Activated CD8-positive, alpha-beta memory T cell treated with anti-CD3 and anti-CD28 coated beads, Interleukin-2, amount 50 U/mL, for 4 hours (primary cell): ENCODE data around the gene LANCL3.
"Not testable (repeated sequence)": the region's sequence is repeated elsewhere in the genome, so short reads cannot be mapped to it uniquely, and the experiment has no call there.

Source experiments
- DNase-seq: peaks from one replicate; pipeline ENCODE4 v3.0.0-alpha.2; 2020

The LANCL3 gene

DNA sequence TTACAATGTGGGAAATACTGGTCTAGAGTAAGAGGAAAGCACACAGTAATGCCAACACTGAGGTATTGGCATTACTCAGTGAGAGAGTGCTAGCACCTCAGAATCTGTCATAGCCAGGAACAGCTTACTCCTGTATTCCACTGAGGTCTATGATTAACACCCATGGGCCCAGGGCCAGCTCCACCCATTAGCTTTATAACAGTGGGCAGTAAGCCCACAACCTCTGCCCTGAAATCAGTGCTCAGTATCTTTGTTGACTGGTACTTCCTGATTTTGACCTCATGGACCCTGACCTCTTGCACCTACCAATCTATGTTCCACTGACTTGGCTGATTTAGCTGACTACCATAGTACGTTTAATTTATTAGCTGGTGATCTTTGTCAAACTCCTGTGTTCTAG is 56.1 kb downstream of the LANCL3 start:
- no peak for DNase-seq

DNA sequence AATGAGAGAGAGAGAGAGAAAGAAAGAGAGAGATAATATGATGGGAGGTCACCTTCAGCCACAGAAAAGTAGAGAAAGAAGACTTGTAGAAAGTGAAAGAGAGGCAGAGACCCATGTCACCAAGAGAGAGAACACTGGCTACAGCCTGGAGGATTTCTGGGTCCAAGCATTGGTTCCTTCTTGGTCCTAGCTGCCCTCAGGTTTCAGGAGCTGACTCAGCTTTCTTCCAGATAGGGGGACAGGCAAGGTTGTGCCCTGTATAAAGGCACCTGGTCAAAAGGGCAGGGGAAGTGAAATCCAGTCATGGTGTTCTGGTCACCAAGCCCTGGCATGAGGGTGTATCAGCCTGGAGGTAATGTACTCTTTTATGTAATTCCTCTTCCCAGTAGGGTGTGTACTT is 66.6 kb downstream of the LANCL3 start:
- DNase-seq, result no peak

DNA sequence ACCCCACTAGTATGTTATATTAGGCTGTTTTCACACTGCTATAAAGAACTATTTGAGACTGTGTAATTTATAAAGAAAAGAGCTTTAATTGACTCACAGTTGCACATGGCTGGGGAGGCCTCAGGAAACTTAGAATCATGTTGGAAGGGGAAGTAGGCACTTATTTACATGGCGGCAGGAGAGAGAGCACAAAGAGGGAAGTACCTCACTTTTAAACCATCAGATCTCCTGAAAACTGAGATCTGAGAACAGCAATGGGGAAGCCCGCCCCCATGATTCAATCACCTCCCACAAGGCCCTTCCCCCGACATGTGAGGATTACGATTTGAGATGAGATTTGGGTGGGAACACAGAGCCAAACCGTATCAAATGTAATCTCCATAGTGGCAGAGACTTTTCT is 68.7 kb downstream of the LANCL3 start:
- DNase-seq, result no peak

DNA sequence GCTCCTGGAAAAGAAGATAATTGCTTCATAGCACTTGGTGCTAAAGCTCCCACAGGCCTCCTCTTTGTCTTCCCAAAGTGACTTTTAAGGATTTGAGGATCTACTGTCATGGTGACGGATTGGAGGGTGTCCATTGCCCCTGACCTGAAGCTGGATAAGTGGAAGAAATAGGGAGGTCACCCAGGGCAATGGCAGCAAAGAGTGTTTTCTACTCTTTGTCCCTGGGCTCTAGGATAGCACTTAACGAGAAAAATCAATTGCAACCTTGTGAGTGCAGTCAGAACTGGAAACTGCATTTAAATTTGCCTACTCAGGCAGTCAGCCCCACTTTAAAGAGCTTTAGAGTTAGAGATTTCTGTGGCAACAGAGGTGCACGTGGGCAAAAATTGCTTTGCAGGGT is 70.4 kb downstream of the LANCL3 start:
- DNase-seq, result no peak

DNA sequence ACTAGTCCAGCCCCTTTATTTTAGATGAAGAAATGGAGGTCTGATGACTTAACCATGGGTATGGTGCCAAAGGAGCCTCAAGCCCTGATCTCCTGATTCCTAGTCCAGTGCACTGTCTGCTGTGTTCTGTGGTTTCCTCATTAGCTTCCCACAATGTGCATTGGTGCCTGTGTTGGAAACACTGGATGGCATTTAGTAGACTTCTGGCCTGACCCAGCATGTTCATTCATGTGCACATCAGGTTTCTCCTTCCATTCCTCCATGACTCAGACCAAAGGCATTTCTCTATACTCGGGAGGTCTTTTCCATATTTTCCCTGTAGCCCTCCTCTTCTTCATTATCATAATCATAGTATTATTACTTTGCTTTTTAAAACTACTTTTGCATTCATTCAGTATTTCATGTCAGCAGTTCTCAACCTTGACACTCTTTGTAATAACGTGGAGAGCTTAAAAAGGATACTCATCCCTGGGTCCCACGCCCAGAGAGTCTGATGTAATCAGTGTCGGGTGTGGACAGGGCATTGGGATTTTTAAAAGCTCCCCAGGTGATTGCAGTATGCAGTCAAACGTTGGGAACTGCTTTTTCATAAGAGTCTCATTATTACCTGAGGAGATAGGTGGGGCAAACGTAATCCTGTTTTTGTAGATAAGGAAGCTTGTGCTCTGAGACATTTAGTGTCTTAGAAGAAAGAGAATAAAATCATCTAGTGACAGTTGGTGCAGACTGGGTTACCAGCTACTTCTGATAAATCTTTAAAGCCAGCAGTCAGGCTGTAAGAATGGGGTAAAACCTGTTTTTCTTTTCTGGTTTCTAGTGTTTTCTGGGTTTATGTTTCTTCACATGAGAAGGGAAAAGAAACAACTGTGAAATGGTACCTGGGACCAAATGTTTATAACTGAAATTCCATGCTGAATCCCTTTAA is 73.2 kb downstream of the LANCL3 start:
- DNase-seq, result no peak

DNA sequence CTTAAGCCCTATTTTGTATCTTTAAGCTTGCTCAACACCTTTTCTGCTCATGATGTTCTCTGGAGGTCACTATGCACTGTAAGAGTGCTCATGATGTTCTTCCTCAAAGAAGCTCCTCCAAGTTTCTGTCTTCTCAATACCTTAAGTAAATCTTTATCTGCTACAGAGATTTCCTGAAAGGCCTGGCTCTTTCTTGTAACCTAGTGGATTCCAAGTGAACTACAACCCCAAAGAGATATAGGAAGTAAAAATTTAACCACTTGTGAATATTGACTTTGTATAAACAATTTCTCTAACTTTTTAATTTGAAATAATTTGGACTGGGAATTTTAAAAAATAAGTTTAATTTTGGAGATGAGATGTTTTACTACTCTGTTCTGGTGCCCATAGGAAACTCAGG is 74.8 kb downstream of the LANCL3 start:
- no peak for DNase-seq

DNA sequence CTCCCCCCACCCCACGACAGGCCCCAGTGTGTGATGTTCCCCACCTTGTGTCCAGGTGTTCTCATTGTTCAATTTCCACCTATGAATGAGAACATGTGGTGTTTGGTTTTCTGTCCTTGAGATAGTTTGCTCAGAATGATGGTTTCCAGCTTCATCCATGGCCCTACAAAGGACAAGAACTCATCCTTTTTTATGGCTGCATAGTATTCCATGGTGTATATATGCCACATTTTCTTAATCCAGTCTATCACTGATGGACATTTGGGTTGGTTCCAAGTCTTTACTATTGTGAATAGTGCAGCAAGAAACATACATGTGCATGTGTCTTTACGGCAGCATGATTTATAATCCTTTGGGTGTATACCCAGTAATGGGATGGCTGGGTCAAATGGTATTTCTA is 79.4 kb downstream of the LANCL3 start:
- DNase-seq, result not testable (repeated sequence)

DNA sequence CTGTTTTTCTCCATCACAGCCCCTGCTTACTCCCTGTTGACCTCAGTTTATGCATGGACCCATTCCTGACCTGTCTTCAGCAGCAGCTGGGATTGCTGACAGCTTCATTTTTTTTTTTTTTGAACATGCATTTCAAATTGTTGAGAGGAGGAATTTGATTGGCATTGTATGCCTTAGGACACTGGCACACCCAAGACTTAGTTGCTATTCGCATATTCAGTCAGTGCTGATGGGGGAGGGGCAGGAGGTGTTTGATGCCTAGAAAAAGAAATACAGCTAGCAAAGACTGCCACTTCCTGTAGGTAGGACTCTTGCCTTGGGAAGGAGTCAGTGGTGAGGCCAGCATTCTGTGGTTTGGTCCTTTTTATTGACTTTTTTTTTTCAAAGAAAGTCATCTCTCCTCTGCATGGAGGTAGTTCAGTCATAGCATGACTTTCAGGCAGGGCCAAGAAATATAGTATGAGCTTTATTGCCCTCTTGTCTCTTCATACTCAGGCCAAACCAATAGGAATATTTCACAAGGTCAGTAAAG is 80.5 kb downstream of the LANCL3 start:
- DNase-seq, result no peak

DNA sequence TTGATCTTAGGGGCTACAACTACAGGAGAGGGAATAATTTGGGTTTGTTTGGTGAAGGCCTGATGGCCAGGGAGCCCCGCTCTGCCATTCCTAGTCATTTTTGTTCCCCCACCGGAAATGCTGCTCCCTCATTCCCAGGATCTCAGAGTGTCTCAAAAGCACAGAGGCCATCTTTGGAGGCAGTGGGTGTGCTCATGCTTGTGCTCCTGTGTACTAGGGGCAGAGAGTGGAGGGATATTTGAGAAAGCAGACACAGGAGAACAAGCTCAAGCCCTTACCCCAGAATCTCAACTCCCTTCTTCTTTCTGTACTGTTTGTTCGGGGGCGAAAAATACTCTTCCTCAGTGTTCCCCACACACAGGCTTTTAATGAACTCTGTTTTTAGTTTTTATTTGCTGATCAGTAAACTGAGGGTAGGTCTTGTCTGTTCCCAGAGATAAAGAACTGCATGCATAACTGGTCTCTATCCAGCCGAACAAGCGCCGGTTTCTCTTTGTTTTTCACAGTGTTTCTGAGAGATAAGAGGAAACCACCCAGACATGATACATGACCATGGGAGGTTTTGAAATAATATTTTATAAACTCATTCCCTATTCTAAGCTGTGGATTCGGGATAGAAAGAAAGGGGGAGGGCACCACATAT is 81.2 kb downstream of the LANCL3 start:
- no peak for DNase-seq

DNA sequence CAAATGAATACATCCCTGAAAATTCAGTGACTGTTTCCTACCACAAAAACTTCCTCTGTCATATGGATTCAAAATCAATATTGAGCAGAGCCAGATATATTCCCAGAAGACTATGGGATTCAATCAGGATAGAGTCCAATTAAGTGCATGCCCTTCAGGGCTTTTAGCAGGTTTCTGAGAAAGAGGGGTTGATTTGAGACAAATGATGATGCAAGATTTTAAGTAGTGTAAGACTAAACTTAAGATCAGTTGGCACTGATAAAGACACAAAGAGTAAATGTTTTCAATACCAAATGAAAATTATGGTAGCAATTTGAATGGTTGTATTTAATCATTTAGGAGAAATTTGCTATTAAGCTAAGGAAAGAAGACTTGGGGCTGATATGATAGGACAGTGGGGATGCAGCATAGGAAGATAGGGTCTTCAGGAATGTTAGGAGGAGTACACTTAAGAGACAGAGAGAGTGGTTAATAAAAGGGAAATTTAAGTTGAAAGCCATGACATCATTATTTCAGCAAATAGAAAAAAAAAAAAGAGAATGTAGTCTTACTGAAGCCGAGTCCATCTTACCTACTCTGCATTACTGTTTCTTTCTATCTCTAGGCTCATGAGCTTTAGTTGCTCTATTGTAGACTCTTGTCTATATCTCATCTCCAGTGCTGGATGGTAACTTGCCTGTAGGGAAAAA is 82.1 kb downstream of the LANCL3 start:
- DNase-seq, result no peak

DNA sequence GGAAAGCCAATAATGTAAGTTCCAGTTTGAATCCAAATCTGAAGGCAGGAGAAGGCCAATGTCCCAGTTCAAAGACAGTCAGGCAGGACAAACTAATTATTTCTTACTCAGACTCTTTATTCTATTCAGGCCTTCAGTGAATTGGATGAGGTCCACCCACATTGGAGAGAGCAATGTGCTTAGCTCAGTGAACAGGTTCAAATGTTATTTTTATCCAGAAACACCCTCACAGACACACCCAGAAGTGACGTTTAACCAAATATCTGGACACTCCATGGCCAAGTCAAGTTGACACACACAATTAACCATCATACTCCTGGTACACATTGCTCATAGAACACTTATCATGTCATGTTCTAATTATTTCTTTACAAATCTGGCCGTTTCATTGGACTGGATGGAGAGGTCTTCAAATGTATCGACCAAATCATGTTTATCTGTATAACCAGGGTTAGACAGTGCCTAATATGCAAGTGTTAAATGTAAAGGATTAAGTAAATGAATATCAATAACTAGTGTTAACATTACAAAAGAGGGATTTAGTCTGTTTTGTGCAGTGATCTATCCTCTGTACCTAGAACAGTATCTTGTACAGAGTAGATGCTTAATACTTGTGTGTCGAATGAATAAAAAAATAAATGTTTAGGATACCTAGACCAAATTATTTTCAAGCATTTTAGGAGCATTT is 87.0 kb downstream of the LANCL3 start:
- DNase-seq, result no peak

DNA sequence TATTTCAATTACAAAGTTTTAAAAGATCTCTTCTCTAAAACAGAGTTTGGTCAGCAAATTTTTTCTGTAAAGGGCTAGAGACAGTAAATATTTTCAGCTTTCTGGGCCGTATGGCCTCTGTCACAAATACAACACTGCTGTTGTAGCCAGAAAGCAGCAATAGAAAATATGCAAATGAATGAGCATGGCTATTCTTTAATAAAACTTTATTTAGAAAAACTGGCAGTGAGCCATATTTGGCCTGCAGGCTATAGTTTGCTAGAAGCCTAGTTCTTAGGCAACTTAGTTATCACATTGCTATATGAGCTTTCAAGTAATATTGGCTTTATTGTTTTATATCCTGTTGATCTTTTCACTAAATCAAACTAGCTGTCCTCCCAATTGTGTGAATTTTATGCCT is 87.6 kb downstream of the LANCL3 start:
- no peak for DNase-seq

DNA sequence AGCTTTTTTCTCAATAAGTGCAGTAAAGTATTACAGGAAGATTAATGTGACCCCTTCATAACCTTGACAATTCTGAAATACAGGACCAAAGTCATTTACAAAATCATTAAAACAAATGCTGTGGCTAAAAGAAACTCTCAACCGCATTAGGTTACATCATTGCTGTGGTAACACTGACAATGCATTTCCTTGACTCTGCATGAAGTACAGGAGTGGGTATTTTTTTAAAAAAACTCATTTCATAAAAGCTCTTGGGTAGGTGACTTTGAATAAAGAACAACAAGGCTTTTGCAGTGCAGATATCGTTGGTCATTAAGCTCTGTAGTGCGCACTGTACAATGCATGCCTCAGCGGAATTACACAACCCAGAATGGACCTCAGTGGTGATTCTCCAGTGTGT is 90.7 kb downstream of the LANCL3 start:
- DNase-seq, result no peak

DNA sequence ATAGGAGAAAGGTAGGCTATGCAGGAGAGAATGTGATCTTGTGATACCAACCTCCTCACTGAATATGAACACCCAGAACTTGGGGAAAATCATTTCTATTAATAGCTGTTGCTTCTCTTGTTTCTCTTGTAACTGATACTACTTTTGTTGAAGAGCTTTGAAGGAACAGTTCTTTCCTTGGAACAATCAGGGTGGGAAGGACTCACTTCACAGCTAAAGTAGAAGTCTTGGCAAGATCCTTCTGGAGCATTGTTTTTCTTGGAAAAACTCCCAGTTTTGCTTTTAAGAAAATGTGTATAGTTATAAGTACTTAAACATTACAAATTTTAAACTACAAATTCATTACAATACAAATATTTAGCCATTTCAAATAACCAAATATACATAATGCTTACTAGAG is 95.1 kb downstream of the LANCL3 start:
- no peak for DNase-seq

DNA sequence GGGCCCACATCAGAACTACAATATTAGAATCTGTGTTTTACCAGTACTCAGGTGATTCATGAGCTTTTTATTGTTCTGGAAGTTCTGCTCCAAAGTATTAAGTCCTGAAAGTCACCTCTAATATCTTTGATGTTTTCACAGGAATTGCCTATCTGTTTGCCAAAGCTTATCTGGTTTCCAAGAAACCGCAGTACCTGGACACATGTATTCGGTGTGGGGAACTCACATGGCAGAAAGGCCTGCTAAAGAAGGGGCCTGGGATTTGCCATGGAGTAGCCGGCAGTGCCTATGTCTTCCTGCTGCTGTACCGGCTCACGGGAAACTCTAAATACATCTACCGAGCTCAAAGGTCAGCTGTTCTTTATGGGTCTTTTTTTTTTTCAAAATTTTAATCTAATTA is 95.7 kb downstream of the LANCL3 start:
- no peak for DNase-seq

DNA sequence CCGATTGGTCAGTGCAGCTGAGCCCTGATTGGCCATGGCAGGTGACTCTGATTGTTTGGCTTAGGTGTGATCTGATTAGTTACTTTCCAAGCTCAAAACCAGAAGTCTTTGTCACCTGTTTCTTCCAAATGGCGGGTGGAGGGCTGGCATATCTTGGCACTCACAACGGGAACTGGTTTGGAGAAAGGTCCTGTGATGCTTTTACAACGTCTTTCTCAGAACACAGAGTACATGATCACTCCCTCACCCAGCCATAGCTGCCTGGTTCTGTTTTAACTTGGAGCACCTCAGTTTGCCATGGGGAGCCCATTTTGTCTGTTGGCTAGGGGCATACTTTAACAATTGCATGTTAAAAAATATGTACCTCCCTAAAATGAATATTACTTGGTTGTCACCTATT is 101.1 kb downstream of the LANCL3 start:
- no peak for DNase-seq

DNA sequence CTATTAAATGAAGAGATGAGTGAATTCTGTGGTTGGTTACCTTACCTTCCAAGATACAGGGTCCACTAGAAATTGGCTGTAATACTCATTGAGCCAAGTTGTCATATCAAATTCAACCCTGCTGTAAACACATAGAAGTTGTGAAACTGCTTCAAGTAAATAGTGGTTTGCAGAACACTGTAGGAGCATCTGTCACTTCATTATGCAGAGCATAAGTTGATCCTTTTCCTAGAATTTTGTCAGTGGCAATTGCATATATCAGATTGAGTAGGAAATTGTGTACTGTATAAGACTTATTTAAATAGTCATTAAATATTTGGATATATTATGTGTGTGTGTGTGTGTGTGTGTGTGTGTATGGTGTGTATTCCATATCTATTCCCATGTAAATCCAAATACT is 105.3 kb downstream of the LANCL3 start:
- no peak for DNase-seq

DNA sequence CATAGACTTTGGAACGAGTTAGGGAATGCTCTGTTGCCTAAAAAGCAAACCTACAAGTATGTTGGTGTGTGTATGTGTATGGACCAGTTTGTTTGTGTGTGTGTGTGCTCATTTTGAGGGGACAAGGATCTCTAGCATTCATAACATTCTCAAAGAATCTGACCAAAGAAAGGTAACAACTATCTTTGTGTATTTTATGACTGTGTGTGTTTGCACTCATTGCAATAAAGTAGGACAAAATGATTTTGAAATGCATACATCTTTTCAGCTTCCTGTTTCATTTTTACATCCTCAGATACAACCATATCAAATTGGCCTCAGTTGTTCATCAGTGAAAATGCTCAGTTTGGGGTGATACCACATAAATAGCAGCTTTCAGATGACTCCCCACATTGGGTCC is 105.8 kb downstream of the LANCL3 start:
- DNase-seq, result no peak

DNA sequence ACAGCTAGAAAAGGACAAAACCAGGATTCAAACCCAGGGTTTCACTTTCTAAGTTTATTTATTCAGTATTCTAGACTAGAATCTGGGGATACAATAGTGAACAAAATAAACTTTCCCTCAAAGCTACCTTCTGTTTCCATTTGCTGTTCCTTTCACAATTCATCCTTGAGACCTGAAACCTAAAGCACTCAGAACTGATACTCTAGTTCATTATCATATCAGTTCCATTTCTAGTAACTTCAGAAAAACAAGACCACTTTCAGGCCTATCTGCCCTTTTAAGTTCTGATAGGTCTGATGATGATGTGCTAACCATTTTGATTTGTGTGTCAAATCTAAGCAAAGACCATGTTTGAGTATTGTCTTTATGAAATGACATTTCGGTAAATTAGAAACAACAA is 106.3 kb downstream of the LANCL3 start:
- no peak for DNase-seq

DNA sequence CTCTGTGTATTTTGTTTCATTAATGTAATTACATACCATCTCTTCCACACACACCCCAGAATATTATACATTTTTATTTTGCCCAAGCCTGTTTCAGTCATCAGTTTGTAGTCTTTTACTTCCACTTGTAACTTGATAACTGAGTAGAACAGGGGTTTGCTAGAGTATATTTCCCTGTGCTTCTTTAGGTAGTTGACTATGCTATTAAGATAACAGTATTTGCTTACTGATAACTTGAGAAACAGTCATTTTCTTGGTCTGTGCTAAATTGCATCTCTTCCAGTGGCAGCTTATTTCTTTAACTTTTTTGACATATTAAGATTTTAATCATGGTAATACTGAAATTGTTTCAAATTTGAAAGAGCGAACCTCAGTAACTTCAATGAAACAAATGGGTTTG is 107.1 kb downstream of the LANCL3 start:
- DNase-seq, result no peak

DNA sequence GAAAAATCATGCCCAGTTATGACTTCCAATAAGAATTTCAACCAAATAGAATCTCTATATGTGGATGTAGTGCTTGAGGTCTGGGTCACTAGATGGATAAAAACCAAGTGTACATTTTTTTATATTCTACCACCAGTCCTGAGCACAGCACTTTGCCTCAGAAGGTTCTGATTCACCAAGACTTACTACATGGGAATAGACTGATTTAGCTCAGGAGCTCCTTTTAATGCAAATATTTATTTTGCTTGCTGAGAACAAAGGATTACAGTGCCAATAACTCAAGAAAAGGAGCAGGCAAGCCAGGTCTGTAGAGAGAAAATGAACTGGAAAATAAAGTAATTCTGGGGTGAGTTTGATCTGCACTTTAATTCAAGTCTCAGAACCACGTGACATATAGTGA is 107.8 kb downstream of the LANCL3 start:
- DNase-seq, result no peak

DNA sequence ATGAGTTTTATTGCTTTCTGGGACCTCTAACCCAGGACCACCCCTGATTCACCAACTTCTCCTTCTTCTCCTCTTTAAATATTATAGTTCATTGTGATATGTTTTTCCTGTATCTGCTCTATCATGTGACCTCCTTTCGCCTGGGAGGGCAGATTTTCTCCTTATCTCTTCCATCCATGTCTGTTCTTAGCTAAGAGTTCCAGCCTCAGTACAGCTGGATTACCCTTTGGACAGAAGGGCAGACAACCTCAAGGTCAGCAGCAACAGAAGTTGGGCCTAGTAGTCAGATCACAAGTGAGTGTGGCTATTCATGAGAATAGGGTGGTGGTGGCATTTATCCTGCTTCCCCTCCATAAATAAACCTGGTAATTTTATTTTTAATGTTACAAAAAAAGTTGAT is 108.4 kb downstream of the LANCL3 start:
- DNase-seq, result no peak

DNA sequence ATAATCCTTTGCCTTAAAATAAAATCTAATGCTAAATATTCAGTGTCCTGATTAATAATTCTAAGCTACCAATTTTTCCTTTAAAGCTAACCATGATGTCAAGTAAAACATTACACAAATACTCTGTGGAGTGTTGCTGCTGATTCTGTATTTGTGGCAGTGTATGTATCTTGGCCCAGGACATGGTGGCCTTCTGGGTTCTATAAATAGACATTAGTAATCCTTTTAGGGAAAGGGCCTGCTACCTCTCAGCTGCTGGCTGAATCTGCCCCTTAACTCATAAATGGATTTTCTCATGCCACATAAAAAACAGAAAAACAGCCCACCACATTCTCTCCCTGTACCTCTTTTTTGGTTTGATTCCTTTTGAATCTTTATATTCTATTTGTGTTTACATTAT is 113.0 kb downstream of the LANCL3 start:
- DNase-seq, result no peak
